Measurements from ENCODE around the gene ARMC2. TPM values are rescaled to one million over a fixed set of nuclear protein-coding genes. Genes with fewer than 3 reads are reported as not detected.
"Not testable (repeated sequence)": the region's sequence is repeated elsewhere in the genome, so short reads cannot be mapped to it uniquely, and the experiment has no call there.

Gene ARMC2
- polyA plus RNA-seq, 2 of the 4 experiments (the other 2 are of a cell fraction), result 2.1 to 4.9 TPM

DNA sequence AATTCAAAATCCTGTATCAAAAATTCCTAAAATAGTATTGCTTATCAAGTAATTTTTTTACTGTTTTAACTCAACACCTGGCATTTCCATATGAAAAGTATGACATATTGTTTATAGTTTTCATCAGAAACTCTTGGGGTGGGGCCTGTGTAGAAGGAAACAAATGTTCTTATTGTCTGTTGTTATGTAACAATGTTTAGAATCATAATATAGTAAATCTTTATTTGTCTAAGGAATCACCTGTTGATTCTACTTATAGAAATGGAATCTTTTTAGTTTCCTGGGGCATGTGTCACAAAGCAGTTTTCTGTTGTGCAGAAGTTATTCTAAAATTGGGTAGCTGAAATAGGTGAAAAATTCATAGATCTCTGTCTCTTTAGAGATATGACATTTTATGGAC lies 4.9 kb downstream of the ARMC2 start:
- POLR2A ChIA-PET, result no interaction called here
- TF ChIP-seq HOXB13 (CRISPR knock-in tag; IDR thresholded peaks at IDR 0.05; ENCODE audit: low read depth) (no peak), FOSB (CRISPR knock-in tag; IDR thresholded peaks at IDR 0.05) (no peak), CBX8 (IDR thresholded peaks at IDR 0.05) (no peak), RCOR1 (IDR thresholded peaks at IDR 0.05; ENCODE audit: low read depth, low read length) (no peak), FOXS1 (CRISPR knock-in tag; IDR thresholded peaks at IDR 0.05) (no peak), ZFP36 (IDR thresholded peaks at IDR 0.05; ENCODE audit: borderline replicate concordance, partially characterized antibody) (no peak), TFCP2L1 (CRISPR knock-in tag; IDR thresholded peaks at IDR 0.05) (no peak), MAFK (IDR thresholded peaks at IDR 0.05; ENCODE audit: partially characterized antibody) (no peak), KDM1A (IDR thresholded peaks at IDR 0.05; ENCODE audit: low read depth) (no peak), KDM5A (IDR thresholded peaks at IDR 0.05) (no peak), ATOH8 (CRISPR knock-in tag; IDR thresholded peaks at IDR 0.05; ENCODE audit: low read depth) (no peak), HDAC2 (IDR thresholded peaks at IDR 0.05) (no peak)
- Histone ChIP-seq H3K4me3 (no peak overlapping the region), H3K4me1 (peaks cover 8% of the 10 kb centered on the region; the same call in 2 of the 3 replicates), H3K4me2 (no peak overlapping the region), H3K27ac (no peak overlapping the region), H3K9me3 (no peaks in the 10 kb centered on the region)
- DNase-seq (ENCODE audit: low read depth in 1 of 2, low spot score in 1 of 2) (no peak), FAIRE-seq (no peak), ATAC-seq (no peak)
- CTCF ChIA-PET, result no interaction called here

GRCh38 chr6:108862479-108863191 lies 14.4 kb downstream of the ARMC2 start:
- DNase-seq (ENCODE audit: low read depth in 1 of 2, low spot score in 1 of 2), result no peak
- WGBS (ENCODE audit: missing lambda C conversion rate), result 97% methylated on average over 3 of the region's 4 CpGs
- ATAC-seq, result no peak
- no peak overlapping the region for H3K27ac ChIP-seq
- POLR2A ChIA-PET, result no interaction called here
- FAIRE-seq, result no peak
- H3K4me2 ChIP-seq, result no peak overlapping the region
- no peaks in the 10 kb centered on the region for H3K9me3 ChIP-seq
- no peaks in the 10 kb centered on the region for H3K4me1 ChIP-seq
- no peak overlapping the region for H3K4me3 ChIP-seq
- CTCF ChIA-PET, result no interaction called here
- TF ChIP-seq HOXB13 (CRISPR knock-in tag; IDR thresholded peaks at IDR 0.05; ENCODE audit: low read depth) (no peak), FOSB (CRISPR knock-in tag; IDR thresholded peaks at IDR 0.05) (no peak), CEBPB (IDR thresholded peaks at IDR 0.05) (no peak), PHF8 (IDR thresholded peaks at IDR 0.05; ENCODE audit: borderline replicate concordance, low read depth) (no peak)

DNA sequence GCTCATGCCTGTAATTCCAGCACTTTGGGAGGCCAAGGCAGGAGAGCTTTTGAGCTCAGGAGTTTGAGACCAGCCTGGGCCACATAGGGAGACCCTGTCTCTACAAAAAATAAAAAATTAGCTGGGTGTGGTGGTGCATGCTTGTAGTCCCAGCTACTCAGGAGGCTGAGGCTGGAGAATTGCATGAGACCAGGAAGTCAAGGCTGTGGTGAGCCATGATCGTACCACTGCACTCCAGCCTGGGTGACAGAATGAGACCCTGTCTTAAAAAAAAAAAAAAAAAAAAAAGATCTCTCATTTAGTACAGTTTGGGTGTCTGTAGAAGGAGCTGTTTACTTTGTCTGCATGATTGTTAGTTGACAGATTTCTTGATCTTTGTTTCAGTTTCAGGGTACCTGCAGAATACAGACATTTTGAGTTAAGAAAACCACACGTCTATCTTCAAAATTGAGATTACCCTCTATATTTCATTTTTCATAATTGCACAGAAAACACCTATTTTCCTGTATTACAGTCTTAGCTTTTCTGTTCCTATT lies 17.6 kb downstream of the ARMC2 start:
- H3K9me3 ChIP-seq; H3K27ac ChIP-seq; H3K4me1 ChIP-seq; H3K4me3 ChIP-seq; POLR2A ChIA-PET; DNase-seq (ENCODE audit: low read depth in 1 of 2, low spot score in 1 of 2); ATAC-seq; FAIRE-seq; H3K4me2 ChIP-seq: not testable (repeated sequence)
- CTCF ChIA-PET, result interaction anchor here (0.8 kb wide), 1 partner anchor 27 kb away, joined by 4 read pairs; no protein-coding TSS in a partner anchor
- 83% methylated on average over 2 of the region's 2 CpGs for WGBS (ENCODE audit: missing lambda C conversion rate)

- no peak overlapping the region for H3K27ac ChIP-seq
- H3K4me2 ChIP-seq, result no peak overlapping the region
- TF ChIP-seq TFCP2L1 (CRISPR knock-in tag; IDR thresholded peaks at IDR 0.05) (no peak), ZNF302 (CRISPR knock-in tag; IDR thresholded peaks at IDR 0.05) (no peak), FOSB (CRISPR knock-in tag; IDR thresholded peaks at IDR 0.05) (no peak), FOXS1 (CRISPR knock-in tag; IDR thresholded peaks at IDR 0.05) (no peak), CHD4 (IDR thresholded peaks at IDR 0.05; ENCODE audit: borderline replicate concordance) (no peak), NPAS2 (CRISPR knock-in tag; IDR thresholded peaks at IDR 0.05; ENCODE audit: borderline replicate concordance) (no peak), KDM5A (IDR thresholded peaks at IDR 0.05) (no peak), KDM1A (IDR thresholded peaks at IDR 0.05; ENCODE audit: low read depth) (no peak), ESRRA (IDR thresholded peaks at IDR 0.05; ENCODE audit: borderline replicate concordance, low read length) (no peak), ATOH8 (CRISPR knock-in tag; IDR thresholded peaks at IDR 0.05; ENCODE audit: low read depth) (no peak), HES2 (IDR thresholded peaks at IDR 0.05) (no peak), FOSL2 (IDR thresholded peaks at IDR 0.05) (no peak), FOSL2 (CRISPR knock-in tag; IDR thresholded peaks at IDR 0.05) (no peak), RCOR1 (IDR thresholded peaks at IDR 0.05; ENCODE audit: low read depth, low read length) (no peak), CTCF (IDR thresholded peaks at IDR 0.05) (no peak)
- TF ChIP-seq, protein P1, sequence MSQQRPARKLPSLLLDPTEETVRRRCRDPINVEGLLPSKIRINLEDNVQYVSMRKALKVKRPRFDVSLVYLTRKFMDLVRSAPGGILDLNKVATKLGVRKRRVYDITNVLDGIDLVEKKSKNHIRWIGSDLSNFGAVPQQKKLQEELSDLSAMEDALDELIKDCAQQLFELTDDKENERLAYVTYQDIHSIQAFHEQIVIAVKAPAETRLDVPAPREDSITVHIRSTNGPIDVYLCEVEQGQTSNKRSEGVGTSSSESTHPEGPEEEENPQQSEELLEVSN (IDR thresholded peaks at IDR 0.05; ENCODE audit: borderline replicate concordance, low read depth), result no peak
- ChIA-PET CTCF (no interaction called here), POLR2A (no interaction called here)
- no peak for FAIRE-seq
- DNase-seq (ENCODE audit: low read depth in 1 of 2, low spot score in 1 of 2), result no peak
- WGBS (ENCODE audit: missing lambda C conversion rate), result 95% methylated on average over 3 of the region's 3 CpGs
- no peaks in the 10 kb centered on the region for H3K9me3 ChIP-seq
- H3K4me3 ChIP-seq, result no peak overlapping the region
- no peaks in the 10 kb centered on the region for H3K4me1 ChIP-seq
- ATAC-seq, result no peak
These were observed 18.6 kb downstream of the ARMC2 start for GRCh38 chr6:108866798-108867197.
